Stimulated activated CD8-positive, alpha-beta memory T cell treated with anti-CD3 and anti-CD28 coated beads, Interleukin-7, amount 100 ng/mL, for 24 hours (primary cell): Measurements from ENCODE around the gene NR6A1.

Experiments used
- DNase-seq: peaks from one replicate; pipeline ENCODE4 v3.0.0-alpha.2; 2020; ENCODE audit warnings: low read depth

Gene NR6A1

DNA sequence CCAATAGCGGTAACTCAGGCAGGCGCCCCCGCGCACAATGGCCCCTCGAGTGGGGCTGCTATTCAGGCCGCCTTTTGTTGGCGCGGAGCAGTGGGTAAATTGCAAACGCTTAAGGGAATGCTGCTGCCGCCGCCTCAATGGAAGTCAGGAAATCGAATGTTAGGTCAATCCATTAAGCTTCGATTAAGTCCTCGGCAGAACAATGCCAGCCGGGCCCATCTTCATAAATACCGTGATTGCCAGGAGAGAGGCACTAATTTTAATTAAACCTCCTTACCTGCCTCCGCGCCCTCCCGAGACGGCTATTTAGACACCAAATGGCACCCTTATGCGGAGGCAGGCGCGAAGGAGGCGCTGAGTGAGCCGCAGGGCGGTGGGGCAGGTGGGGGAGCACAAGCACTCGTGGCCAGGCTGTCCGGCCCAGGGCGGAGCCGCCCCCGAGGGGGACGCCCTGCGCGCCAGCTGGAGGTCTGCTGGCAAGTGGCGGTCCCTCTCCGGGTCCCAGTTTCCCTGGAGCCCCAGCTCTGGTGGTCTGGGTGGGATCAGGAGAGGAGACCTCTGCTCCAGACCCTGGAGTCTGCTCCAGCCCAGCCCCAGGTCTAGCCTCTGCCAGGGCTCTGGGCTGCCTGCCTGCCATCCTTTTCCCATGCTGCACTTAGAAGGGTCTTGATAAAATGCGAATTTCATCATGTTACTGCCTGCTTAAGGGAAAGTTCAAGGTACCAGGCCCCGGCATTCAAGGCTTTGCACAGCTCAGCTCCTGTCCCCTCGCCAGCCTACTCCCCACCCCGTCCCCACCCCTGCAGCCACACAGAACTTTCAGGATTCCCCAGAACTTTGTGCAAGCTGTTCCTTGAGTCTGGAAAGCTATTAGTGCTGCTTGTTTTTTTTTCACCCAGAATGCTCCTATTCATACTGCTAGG lies 283.6 kb downstream of the NR6A1 start:
- DNase-seq, result no peak

DNA sequence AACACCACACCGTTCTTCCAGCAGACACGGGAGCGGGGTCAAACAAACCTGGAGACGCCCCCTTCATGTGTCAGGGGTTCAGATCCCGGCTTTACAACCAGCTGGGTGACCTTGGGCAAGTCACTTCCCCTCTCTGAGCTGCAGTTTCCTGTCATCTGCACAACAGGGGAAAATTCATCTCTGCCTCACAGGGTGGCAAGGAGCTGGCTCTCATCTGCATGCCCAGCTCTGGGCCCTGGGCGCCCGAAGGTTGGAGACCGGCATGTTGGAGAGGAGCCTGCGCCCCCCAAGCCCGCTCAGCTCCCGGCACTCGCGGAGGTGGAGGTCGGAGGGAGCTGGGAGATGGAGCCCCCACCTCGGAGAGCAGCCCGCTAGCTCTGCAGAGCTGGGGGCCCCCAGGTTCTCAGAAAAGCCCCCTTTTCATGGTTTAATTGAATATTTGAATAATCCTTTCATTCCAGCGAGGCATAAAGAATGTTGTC lies 284.3 kb downstream of the NR6A1 start:
- no peak for DNase-seq

DNA sequence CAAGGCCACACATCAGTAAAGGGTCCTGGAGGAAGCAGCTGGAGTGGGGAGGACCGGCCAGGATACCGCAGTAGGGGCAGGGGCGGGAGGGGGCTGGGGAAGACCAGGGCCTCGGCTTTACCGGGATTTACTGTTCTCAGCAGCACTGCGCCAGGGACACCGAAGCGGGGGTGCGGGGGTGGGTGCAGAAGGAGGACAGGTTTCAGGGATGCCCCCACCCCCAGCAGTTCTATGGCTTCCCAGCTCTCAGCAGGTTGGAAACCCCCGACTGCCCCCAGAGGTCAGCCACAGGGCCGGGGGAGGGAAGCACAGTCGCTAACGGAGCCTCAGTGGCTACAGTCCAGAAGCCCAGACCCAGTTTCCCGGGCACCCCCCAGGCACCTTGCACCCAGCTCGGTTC lies 285.2 kb downstream of the NR6A1 start:
- no peak for DNase-seq

DNA sequence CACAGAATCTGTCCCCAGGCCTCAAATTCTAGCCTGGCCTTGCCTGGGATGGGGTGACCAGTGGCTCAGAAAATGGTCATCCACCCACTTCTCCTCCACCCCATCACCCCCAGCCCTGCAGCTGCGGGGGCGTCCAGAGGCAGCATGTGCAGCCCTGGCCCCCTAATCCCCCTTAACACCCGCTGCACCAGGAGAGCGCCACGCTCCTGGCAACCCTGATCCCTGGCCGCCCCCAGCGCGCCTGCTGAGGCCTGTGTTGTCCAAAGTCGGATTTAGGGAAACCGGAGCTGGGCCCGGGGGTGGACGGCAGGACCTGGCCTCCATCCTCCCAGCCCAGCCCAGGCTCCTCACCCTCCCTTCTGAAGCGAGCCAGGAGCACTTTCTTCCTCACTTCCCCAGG lies 285.9 kb downstream of the NR6A1 start:
- no peak for DNase-seq

DNA sequence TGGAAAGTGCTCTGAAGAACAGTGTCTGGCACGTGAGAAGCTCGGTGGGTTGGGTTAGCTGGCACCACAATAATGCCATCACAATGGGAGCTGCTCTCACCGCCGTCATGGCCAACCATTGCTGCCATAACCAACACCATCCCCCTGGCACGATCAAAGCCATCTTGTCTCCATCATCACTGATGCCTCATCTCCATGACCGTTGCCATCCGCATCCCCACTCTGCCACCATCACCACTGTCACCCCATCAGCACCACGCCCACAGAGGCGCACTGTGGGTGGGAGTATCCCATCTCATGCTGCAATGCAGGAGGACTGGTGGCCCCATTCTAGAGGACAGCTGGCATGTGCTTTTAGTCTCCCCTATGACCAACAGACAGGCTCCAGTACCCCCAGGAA lies 287.6 kb downstream of the NR6A1 start:
- DNase-seq, result no peak

DNA sequence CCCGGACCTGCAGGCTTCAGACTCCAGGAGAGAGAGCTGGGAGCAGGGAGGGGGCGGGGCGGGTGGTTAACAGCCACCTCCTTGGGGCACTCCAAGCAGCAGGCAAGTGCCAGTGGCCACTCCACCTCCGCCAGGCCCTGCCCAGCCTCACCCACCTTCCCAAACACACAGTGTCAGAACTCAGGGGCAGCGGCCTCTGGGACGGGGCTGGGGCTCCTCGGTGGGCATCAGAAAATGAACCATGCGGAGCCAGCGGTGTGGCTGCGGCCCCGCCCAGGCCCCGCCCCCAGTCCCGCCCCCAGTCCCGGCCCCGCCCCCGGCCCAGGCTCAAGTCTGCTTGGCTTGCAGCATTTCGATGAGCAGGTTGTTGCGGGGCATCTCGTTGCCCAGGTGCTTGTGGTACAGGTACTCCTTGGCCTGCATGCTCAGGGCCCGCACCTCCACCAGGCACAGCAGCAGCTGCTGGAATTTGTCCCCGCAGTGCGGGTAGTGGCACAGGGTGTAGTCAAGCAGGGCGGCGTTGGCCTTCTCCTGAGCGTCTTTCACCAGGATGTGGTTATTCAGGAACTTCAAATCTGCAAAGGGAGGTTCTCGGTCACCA lies 288.6 kb downstream of the NR6A1 start:
- no peak for DNase-seq

DNA sequence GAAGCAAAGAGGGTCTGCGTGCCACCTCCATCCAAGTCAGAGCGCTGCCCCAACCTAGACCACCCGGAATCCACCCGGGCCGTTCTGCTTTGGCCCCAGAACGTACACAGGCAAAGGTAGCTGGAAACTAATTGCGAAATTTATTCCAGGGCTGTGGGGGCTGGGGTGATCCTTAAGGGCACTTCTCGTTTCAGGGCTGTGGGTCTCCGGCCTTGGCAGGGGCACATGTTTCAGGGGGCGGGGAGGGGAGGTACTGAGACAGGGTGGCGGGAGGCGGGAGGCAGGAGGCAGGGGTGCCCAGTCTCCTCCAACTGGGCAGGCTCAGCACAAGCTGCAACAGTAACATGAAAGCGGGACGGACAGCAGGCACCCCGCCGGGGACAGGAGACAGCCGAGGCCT lies 290.0 kb downstream of the NR6A1 start:
- no peak for DNase-seq

DNA sequence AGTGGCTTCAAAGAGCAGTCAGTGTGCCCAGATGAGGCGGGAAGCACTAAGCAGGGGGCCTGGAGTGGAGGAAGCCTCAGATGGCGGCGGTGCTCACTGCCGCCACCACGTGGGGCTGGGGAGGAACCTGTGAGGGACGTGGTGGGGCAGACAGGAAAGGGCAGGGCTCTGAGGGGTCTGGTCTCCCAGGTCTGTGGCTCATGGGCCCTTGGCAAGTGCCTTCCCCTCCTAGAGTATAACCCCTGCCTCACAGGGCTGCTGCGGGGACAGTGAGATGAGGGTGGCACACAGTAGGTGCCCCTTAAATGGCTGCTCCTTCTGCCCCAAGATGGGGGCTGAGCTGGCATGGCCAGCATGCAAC lies 290.5 kb downstream of the NR6A1 start:
- no peak for DNase-seq

DNA sequence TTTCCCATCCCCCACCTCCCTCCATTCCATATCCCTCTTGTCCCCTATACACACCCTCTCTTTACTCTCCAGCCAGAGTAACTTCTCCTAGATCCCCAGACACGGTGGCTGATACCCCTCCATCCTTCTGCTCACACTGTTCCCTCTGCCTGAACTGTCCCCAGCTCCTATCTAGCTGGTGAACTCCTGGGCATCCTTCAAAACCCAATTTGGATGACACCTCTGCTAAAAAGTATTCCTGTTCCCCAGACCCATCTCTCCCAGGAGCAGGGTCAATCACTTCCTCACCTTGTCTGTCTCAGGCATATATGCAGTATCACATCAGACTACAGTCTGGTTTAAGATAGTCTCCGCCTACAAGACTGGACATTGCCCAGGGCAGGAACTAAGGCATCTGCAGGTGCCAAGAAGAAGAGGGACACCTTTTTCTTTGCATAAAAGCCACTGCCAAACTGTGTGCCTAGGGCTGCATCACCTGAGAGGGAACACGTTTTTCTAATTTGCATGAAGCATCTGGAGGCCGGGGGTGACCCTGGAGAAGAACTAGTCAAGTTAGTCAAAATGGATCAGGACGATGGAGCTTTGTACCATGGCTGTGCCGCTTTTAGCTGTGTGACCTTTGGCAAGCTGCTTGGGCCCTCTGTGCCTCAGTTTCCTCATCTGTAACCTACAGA lies 291.0 kb downstream of the NR6A1 start:
- DNase-seq, result no peak

DNA sequence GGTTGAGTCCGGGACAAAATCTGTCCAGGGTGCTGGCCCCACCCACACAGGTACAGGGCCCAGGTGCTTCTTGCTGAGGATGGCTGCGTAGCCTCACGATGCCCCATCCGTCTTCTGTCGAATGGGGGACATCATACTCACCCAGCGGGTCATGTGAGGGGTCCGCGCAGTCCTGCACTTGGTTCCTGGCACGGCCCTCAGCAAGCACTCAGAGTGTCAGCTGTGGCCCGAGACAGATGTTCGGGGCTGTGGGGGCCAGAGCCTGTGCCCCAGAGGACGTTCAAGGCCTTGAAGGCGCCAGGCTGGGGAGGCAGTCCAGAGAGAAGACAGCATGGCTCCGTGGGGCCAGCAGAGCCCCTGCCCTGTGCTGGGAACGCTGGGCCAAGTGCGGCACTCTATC lies 291.7 kb downstream of the NR6A1 start:
- DNase-seq, result no peak

DNA sequence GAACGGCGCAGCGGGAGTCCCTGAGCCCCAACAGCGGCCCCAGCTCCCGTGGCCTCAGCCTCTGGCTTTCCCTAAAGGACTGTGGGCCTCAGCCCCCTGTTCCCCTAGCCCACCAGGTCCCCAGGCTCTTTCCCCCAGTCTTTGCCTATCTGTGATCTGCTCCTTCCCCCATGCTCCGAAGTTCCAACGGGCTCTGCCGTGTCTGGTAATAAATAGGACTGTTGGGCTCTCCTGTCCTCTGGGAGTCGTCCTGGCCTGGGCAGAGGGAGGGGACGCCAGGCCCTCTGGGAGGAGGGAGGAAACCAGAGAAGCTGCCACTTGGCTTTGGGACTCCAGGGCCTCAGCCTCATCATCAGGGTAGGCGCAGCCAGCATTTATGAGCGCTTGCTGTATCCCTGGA lies 292.8 kb downstream of the NR6A1 start:
- DNase-seq, result no peak

DNA sequence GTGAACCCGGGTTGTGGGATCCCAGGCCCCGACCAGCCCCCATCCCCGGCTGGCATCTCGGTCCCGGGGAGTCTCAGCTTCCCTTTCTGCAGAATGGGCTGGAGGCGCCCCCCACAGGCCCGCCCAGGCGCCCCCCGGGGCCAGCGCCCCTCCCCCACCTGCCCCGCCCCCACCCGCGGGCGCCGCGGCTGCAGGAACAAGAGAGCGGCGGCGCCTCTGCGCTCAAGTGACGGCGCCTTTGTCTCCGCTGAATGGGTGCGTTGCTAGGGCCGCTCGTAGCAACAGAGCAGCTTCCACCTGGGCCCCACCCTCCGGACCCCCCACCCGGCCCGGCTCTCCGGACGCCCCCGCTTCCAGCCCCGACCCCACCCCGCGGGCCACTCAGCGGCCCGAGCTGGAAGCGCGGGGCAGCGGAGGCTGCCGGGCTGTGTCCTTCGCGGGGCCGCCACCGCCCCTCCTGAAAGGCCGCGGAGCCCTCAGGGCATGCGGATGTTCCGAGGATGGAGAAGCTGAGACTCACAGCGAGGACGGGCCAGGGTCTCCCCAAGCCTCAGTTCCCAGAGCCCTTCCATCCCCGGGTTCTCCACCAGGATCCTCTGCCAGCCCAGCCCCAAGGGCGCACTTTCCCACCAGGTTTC lies 293.3 kb downstream of the NR6A1 start:
- DNase-seq, result no peak

DNA sequence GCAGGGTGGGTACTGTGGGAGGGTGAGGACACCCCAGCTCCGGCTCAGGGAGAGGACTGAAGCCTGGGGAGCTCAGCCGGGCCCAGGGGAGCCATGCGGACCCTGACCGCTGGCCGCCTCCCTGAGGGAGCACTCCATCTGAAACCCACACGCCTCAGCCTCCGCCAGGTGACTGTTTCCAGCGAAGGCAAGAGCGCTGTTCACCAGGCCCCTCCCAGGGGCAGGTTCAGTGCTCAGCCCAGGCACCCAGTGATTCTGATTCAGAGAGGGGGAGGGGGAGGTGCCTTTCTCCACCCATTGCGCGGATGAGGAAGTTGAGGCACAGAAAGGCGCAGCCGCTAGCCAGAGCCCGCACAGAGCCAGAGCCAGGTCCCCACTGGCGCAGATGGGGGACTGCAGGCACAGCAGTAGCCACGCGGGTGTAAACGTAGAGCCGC lies 293.9 kb downstream of the NR6A1 start:
- no peak for DNase-seq

DNA sequence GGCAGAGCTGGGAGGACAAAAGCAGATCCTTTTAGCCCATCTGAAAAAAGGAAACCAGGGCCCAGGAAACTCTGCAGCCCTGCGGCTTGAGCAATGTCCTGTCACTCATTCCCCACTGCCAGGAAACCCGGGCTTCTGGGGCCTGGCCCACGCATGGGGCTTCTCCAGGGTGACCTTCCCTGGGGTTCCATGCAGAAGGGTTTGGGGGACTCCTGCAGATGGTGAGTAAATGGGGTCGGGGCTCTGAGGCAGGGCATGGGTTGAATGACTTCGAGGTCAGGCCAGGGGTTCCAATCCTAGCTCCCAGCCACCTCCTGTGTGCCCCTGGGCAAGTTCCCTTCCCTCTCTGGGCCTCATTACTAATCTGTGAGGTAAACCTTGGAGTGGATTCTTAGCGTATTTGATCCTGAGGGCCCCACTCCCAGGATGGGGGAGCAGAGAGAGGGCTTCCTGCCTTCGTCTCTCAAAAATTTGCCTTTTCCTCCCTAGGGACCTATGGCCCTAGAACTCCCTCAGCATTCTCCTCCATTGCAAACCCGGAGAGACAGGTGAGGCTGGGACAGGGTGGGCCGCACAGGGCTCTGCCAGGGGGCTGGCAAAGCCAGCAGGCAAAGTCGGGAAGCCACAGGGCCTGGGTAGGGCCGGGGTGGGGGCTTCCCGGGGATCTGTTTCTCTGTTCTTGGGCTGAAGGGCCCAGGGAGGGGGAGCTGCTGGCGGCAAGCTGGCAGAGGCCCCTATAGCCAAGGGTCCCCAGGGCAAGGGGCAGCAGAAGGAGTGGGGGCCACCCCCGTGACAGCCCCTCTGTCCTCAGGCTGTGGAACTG lies 295.0 kb downstream of the NR6A1 start:
- no peak for DNase-seq

DNA sequence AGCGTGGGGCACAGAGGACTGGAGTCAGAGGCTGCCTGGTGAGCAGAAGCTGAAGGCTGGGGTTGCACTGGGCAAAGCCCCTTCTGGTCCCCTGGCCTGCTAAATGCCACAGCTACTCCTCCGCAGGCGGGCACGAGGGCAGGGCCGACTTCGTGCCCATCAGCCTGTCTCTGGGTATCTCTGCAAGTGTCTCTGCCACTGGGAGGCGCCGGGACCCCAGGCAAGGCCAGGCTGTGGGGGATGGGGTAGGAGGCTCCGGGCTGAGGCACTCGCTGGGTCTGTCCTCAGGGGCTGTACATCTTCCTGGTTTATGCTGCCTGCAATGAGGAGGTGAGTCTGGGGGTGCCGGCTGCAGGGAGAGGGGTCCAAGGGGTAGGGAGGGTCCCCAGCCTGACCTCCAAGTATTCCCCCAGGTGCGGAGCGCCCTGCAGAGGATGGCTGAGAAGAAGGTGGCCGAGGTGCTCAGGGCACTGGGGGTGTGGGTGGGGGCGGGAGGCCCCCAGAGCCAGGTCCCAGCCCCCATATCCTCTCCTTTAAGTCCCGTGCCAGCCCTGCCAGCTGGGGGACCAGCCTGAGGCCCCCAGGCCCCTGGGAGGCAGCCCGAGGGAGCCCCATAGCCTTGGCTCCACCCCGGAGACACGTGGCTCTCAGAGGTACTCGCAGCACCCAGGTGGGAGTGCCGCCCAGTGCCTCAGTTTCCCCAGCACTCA lies 295.8 kb downstream of the NR6A1 start:
- DNase-seq, result no peak

DNA sequence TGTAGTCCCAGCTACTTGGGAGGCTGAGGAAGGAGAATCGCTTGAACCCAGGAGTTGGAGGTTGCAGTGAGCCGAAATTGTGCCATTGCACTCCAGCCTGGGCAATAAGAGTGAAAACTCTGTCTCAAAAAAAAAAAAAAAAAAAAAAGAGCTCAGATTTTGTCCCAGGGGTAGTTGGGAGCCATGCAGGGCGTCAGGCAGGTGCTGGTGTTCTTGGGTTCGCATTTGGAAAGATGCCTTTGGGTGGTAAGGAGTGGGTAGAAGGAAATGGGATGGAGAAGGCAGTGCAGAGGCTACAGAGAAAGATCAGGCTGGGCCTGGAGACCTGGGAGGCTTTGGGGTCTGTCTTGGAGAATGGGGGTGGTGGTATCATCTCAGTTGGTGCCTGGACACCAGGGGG lies 297.0 kb downstream of the NR6A1 start:
- no peak for DNase-seq

DNA sequence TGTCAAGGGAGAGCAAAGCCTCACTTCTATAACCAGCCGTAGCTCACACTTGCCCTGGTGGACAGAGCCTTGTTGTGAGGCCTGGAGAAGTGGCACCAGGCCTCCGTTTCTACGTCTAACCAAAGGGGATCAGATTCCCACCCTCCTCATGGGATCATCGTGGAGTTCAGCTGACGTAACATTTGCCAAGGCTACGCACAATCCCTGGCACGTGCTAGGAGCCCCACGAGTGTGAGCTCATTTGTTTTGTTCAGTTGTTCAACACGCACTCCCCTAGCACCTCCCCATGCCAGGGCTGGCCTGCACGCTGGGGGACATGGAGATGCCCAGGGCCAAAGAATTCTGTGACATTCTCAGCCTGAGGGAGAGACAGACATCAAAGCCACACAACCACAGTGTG lies 297.8 kb downstream of the NR6A1 start:
- DNase-seq, result no peak

DNA sequence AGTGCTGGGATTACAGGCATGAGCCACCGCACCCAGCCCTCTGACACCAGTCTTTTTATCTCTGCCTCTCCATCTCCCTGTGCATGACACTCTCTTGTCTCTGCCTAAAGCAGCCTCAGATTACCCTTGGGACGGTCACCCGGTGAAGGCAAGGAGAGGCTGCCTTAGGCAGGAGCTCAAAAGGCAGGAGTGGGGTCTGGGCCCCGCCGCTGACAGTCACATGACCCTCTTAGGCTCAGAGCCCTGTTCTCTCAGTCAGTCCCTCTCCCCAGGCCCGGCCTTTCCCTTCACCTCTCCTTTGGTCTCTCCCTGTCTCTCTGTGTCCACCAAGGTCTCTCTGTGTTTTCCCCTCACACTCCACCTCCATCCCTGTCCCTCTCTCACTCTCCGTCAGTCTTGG lies 298.3 kb downstream of the NR6A1 start:
- DNase-seq, result no peak

DNA sequence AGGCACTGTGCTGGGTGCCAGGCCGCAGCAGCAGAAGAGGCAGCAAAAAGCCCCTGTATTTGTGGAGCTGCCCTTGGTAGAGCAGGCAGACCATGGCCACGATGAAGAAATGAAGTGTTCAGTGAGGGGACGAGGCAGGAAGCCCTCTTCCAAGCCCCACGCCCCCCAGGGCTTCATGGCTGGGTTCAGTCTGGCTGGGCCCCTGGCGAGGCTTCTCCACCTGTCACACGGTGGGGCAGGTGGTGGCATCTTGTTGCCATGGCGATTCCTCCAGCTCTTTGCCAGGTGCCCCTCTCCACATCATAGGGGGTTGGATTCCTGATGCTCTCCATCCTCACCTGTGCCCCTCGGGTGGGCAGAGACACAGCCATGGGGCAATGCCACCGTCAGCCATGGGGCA lies 299.4 kb downstream of the NR6A1 start:
- no peak for DNase-seq

DNA sequence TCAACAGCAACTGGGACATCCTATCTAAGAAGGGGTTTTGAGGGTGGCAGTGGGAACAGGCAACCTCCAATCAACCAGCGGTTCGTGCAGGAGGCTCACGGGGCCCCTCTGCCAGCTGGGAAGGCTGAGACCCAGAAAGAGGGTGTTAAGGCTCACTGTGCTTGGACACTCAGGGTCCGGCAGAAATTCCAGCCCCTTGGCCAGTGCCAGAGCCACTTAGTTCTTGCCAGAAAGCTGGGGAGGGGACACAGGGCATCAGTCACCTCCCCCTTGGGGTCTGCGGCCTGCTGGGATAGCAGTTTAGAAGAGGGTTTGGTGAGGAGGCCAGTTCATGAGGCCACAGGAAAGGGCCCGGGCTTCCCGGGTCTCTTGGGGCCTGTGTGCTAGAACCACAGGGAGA lies 300.4 kb downstream of the NR6A1 start:
- DNase-seq, result no peak

DNA sequence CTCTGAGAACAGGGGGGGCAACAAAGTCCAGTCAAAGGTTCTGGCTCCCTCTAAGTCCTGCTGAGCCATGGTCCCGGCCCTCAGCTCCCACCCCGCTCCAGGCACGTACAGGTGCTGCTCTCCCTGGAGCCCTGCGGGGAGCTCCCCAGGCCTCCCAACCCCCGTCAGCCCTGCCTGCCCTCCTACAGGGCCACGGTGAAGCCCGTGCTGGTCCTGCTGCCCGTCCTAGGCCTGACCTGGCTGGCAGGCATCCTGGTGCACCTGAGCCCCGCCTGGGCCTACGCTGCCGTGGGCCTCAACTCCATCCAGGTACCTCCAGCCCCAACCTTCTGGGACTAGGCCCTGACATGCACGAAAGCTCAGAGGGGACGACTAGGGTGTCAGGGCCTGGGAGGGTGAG lies 300.8 kb downstream of the NR6A1 start:
- DNase-seq, result no peak
